CD4-positive, alpha-beta T cell treated with Interleukin-12 subunit alpha and Interleukin-12 subunit beta, for 1 hour (primary cell): ENCODE results near the gene DPT.

Source experiments
- DNase-seq: peaks from one replicate; pipeline ENCODE4 v3.0.0-alpha.2; 2020

The DPT gene

GRCh38 chr1:168734946-168735345 lies 5.9 kb upstream of the DPT start:
- no peak for DNase-seq

DNA sequence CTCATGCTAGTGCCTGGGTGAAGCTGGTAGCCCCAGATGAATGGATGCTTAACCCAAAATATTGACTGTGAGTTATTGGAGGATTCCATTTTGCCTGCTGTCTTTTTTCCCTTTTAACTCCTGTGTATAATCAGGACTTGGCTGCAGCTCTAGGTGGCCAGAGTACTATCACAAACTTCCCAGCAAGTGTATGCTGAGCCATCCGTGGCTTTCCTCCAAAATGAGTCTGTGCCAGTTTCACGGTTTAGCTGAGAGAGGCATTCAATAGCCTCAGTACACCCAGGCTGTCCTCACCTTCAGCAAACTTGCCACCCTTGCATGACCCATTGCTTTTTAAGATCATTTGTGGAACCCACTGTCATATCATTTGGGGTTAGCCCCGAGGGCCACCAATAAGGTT lies 5.3 kb upstream of the DPT start:
- DNase-seq = no peak

DNA sequence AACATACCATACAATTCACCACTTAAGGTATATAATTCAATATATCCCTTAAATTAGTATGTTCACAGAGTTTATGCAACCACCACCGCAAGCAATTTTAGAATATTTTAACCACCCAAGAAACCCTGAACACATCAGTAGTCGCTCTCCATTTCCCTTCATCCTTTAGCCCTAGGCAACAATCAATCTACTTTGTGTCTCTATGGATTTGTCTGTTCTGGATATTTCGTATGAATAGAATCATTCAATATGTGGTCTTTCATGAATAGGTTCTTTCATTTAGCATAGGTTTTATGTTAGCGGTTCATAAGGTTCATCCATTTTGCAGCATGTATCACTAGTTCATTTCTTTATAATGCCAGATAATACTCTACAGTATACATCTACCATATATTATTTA lies 4.2 kb upstream of the DPT start:
- no peak for DNase-seq

DNA sequence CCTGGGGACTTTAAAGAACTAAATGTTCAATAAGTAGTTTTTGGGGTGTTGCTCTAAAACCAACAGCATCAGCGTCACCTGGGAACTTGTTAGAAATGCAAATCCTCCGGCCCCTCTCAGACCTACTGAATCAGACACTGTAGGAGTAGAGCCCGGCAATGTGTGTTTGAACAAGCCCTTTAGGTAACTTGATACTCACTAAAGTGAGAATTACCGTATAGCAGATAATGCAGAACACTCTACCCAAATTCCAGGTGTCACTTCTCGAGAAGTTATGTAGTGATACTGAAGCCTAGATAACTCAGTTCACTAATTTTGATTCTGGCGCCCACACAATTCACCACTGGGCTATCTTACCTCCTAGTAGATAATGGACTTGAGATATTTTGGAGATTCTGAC lies 3.7 kb upstream of the DPT start:
- DNase-seq = no peak

GRCh38 chr1:168731244-168731953 lies 2.4 kb upstream of the DPT start:
- DNase-seq = no peak

- no peak for DNase-seq
These were observed 398 bp upstream of the DPT start for GRCh38 chr1:168729405-168729802.

GRCh38 chr1:168726719-168727118 lies 2.3 kb downstream of the DPT start:
- DNase-seq = no peak

- no peak for DNase-seq
These were observed 2.7 kb downstream of the DPT start for GRCh38 chr1:168726281-168726680.

GRCh38 chr1:168725831-168726230 lies 3.2 kb downstream of the DPT start:
- no peak for DNase-seq

- no peak for DNase-seq
These were observed 3.9 kb downstream of the DPT start for GRCh38 chr1:168725060-168725459.

DNA sequence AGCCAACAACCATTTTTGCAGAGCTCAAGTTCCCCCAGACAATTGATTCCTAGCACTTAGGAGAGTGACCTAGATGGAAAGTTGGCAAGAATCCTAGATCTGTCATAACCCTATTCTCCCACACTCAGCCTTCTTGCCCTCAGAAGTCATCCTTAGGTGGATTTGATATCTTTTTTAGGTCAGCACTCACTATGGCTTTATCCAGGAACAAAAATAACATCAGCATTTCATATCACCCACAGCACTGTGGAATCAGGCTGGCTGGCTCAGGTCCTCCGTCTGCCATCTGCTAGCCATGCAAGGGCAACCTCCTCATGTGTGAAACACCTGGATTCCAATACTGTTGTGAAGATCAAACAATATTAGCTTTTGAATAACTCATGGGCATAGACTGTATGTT lies 6.0 kb downstream of the DPT start:
- no peak for DNase-seq

DNA sequence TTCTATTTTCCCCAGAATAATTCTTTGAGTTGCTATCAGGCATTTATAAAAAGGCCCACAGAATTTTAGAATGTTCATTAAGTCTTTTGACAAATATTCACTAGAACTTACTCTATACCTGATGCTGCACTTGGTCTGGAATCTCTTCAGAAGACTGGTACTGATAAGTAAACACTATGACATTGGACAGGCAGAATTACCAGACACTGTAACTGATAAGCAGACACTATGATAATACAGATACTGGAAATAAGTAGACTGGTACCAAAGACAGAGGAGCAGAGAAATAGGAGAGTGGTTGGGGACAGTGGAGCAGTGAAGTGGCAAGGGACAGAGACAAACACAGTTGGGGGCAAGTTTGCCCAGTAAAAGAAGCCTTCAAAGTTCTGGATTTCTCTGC lies 8.2 kb downstream of the DPT start:
- DNase-seq = no peak

- DNase-seq = no peak
These were observed 9.5 kb downstream of the DPT start for GRCh38 chr1:168719306-168720111.

DNA sequence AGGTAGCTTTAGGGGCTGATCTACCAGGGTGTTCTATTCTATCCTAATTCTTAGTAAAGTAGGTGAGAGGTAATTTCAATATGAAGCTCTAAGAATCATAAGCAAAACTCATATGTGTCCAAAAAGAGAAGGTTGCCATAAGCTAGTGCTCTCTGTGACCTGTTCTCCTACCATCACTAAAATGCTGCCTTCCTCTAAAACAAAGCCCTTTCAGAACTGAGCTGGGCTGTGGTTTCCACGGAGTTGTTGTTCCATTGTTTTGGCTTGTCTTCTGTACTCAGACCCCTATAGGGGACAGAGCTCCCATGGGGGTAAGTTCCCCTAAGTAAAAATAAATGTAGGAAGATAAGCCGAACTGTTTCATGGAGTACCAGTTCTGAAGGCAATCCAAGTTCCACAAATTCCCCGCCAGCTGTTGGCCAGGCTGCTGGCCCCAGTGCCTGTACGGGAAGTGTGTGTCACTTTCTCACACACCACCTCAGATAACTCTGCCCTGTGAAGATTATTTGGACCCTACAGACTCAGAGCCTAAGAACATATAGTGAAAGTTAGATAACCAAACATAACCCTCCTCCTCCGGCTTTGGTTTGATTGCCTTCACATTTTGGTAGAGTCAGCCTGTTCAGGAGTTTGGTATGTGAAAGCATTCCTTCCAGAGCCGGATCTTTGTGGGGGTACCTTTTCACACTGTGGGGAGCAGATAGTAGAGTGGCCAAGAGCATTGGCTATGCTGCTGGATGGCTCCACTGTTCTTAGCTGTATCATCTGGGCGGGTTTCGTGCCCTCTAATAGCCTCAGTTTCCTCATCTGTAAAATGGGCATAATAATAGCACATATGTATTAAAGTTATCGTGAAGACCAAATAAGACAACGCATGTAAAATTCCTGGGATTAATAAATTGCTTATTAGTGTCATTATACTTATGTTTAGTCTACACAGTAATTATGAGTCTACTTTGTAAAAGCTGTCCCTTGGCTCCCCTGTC lies 10.8 kb downstream of the DPT start:
- DNase-seq = no peak

GRCh38 chr1:168714012-168714411 lies 15.0 kb downstream of the DPT start:
- DNase-seq = no peak

DNA sequence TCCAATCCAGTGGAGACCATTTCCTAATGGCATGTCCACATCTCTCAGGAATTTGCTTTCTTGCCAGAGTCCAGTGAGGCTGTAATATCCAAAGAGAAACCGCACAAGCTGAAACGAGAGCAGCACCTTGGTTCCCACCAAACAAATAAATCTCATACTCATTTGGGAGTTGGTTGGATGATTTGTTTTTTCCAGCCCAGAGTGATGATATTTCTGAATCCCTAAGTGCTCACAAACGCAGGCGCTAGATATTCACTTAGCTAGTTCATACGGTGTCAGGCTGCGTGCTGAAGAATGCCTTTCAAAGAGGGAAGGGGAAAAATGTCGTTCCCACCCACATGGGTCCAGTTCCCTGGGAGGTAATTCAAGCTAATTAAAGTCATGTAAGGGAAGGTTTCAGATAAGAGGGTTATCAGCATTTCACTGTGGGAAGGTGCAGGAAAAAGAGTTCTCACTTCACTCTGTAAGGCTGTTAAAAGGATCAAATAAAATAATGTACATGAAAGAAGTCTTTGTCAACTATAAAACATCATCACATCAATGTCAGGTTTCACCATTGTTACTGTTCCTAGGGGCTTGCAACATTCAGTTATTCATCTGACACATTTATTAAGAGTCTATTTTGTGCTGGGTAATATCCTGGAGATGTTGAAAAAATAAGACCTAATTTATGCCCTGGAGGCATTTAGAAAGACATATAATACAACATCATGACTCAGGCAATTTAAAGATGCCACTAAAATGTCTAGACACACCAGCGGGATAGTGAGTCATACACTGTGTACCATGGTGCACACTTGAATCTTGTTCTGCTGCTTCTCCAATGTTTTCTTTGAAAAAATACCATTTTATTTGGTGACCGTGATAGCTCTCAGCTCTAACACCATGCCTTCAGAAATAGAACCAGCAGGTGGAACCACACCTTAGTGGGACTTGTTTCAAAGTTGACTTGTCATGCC lies 19.3 kb downstream of the DPT start:
- DNase-seq = no peak

DNA sequence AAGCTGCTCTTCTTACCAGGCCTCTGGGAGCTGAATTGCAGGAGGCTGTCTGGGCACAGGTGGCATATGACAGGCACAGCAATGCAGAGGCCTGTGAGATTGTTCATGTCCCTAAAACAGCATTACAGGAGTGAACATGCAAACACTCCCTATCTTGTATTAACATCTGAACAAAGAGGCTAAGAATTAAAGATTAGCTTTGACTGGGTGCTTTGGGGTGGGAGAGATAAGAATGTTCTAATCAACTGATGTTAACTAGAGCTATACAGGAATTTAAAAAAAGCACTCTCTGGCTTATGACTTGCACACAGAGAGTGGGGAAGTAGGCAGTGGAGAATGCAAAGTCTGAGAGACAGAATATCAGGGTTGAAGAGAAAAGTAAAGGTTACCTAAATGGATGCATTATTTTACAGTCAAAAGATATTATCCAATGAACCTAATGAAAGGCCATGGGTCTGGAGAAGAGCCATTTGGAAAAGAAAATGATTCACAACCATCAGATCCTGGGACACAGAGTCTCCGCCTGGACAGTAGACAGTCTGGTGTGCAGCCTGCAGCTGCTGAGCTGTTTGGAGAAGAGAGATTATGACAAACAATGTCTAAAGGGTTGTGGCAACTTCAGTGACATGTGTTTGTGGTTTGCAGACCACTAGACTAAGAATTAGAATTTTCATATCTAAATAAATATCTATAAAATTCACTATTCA lies 20.2 kb downstream of the DPT start:
- no peak for DNase-seq

GRCh38 chr1:168706391-168706992 lies 22.5 kb downstream of the DPT start:
- DNase-seq = no peak

GRCh38 chr1:168700575-168701268 lies 28.3 kb downstream of the DPT start:
- DNase-seq = no peak

DNA sequence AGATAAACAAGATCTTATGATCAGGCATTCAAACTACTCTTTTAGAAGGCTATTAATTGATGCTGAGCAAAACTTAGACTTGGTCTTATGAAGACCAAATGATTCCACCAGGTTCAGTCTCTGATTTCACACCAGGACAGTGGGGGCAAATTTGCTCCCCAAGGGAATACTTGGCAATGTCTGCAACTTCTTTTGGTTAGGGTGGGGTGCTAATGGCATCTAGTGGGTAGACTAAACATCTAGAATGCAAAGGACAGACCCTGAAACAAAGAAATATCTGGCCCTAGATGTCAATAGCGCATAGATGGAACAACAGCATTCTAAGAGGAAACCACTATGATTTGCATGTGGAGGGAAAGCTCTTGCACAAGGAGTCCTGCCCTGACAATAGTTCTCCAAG lies 30.6 kb downstream of the DPT start:
- DNase-seq = no peak
